ENCODE measurements around the gene RHOT2. TPM values are rescaled to one million over a fixed set of nuclear protein-coding genes. Genes with fewer than 3 reads are reported as not detected.
A peak's percentile ranks its signal among the peaks of the same experiment; 100 is the strongest.

Gene RHOT2
- total RNA-seq, 1 experiment from 2014 or later: 210 TPM

- no peak overlapping the region for H3K56ac ChIP-seq (ENCODE audit: insufficient read length, low read depth, low read length)
- Mint-ChIP-seq H3K9me3 (no peaks in the 10 kb centered on the region), H3K27ac (peak overlapping the region in 2 of 3 experiments; percentile 57 to 85; a peak in 3 of 7 replicates), H3K36me3 (ENCODE audit: insufficient read depth in 1 of 3, low read depth in 3 of 3) (peaks cover 14 to 28% (median 21%) of the 10 kb centered on the region in 3 experiments; a peak in 6 of 7 replicates), H3K27me3 (ENCODE audit: low read depth) (peaks cover 3% of the 10 kb centered on the region; the same call in 1 of the 2 replicates), H3K4me1 (peaks cover 24 to 42% of the 10 kb centered on the region in 2 experiments), H3K4me3 (peak overlapping the region; percentile 56 to 79)
- H3K18ac ChIP-seq (ENCODE audit: insufficient read length, low read depth, low read length): peak overlapping the region; percentile 46
- H2BK15ac ChIP-seq (ENCODE audit: low read depth, low read length): no peak overlapping the region
- H2BK12ac ChIP-seq (ENCODE audit: insufficient read length, low read depth, low read length): no peak overlapping the region
- no peak overlapping the region for H2AK5ac ChIP-seq (ENCODE audit: insufficient read length, low read length)
- no peaks in the 10 kb centered on the region for H3K27me3 ChIP-seq (ENCODE audit: insufficient read depth, low read length)
- H2BK120ac ChIP-seq (ENCODE audit: low read depth, low read length, poor library complexity, severe bottlenecking): no peak overlapping the region
- H3K4me1 ChIP-seq (ENCODE audit: insufficient read depth, low read length): no peaks in the 10 kb centered on the region
- no peak for TF ChIP-seq CTCF (conservative IDR thresholded peaks at IDR 0.05)
- no peak overlapping the region for H2BK20ac ChIP-seq (ENCODE audit: low read depth, low read length, poor library complexity, severe bottlenecking)
- no peaks in the 10 kb centered on the region for H3K9me3 ChIP-seq (ENCODE audit: control insufficient read depth, low read depth, low read length)
- H3K23ac ChIP-seq (ENCODE audit: insufficient read length, low read depth, low read length): no peak overlapping the region
- H3K14ac ChIP-seq (ENCODE audit: insufficient read depth, low read length): no peak overlapping the region; the same call in 1 of the 2 replicates
- H4K91ac ChIP-seq (ENCODE audit: insufficient read length, low read depth, low read length): no peak overlapping the region
- peak overlapping the region; percentile 61 for H3K4me2 ChIP-seq (ENCODE audit: insufficient read depth, insufficient read length, low read length)
- no peak overlapping the region for H3K4ac ChIP-seq (ENCODE audit: low read depth, low read length)
- no peak overlapping the region for H3K27ac ChIP-seq (ENCODE audit: insufficient read length, low read depth, low read length)
- H4K8ac ChIP-seq (replicated peaks; ENCODE audit: insufficient read length, low read depth, low read length): no peak overlapping the region
- no peaks in the 10 kb centered on the region for H3K79me1 ChIP-seq (ENCODE audit: insufficient read depth, low read depth, low read length, poor library complexity, severe bottlenecking)
- no peaks in the 10 kb centered on the region for H4K20me1 ChIP-seq (ENCODE audit: control insufficient read depth, insufficient read depth, insufficient read length)
- H2BK5ac ChIP-seq (ENCODE audit: insufficient read length, low read length): no peak overlapping the region
- peaks cover 15% of the 10 kb centered on the region for H3K23me2 ChIP-seq (ENCODE audit: insufficient read length, low read depth, low read length, poor library complexity, severe bottlenecking)
- H4K5ac ChIP-seq (ENCODE audit: insufficient read length, low read depth, low read length): no peak overlapping the region
- no peak overlapping the region for H3K9ac ChIP-seq (ENCODE audit: extremely low read depth, insufficient read length, low read length)
- no peak overlapping the region for H3T11ph ChIP-seq (ENCODE audit: low read length)
- DNase-seq: peak; percentile 84
- WGBS (ENCODE audit: extremely low coverage, insufficient read length, low lambda C conversion rate): no CpG with 5 or more reads among the region's 52 CpGs
- H3K79me2 ChIP-seq (ENCODE audit: insufficient read depth, low read length): peaks cover 2% of the 10 kb centered on the region; the same call in 1 of the 2 replicates
- no peak overlapping the region for H2AFZ ChIP-seq (ENCODE audit: low read length)
Measured at GRCh38 chr16:678858-679813, 11.2 kb downstream of the RHOT2 start.

All from H9 (cell line).